ENCODE data around the gene APBB1IP. TPM values are rescaled to one million over a fixed set of nuclear protein-coding genes. Genes with fewer than 3 reads are reported as not detected.

The APBB1IP gene
- total and polyA plus RNA-seq, 9 of the 15 experiments (the other 6 are each of a cell fraction or from before 2014, with no cell fraction given), result 0.03 to 0.11 (median 0.06) TPM; not detected in 4

- TF ChIP-seq RB1 (IDR thresholded peaks at IDR 0.05; ENCODE audit: low read depth) (no peak), POLR2AphosphoS2 (IDR thresholded peaks at IDR 0.05; ENCODE audit: low read length) (no peak), IRF1 (CRISPR knock-in tag; IDR thresholded peaks at IDR 0.05; ENCODE audit: borderline replicate concordance) (no peak)
Observed at GRCh38 chr10:26410356-26410755, 27.8 kb upstream of the APBB1IP start (continued).

- no TSS peak for BruUV-seq (replicated peaks)
- H3K4me2 ChIP-seq (ENCODE audit: insufficient read depth, low read length), result no peak overlapping the region
- H3K36me3 ChIP-seq (ENCODE audit: control insufficient read depth, insufficient read depth, low read length), result no peaks in the 10 kb centered on the region
- no peak overlapping the region for H3K4me3 ChIP-seq
- 0% methylated on average over 1 of the region's 1 CpG for WGBS (ENCODE audit: insufficient coverage, low coverage, missing lambda C conversion rate)
- H3K9ac ChIP-seq (ENCODE audit: insufficient read depth in 1 of 2, low read depth in 2 of 2, low read length in 2 of 2), result no peak overlapping the region
- ATAC-seq (no peak), FAIRE-seq (no peak), DNase-seq (ENCODE audit: extremely low read depth in 1 of 4, low spot score in 3 of 4) (no peak)
- POLR2A ChIA-PET, result interaction anchor here (1.6 kb wide), 1 partner anchor 11 kb away, joined by 4 read pairs; no protein-coding TSS in a partner anchor
- H3K4me1 ChIP-seq (replicated peaks in 1 of 2; ENCODE audit: control insufficient read depth in 2 of 2, insufficient read depth in 2 of 2, low read length in 2 of 2), result no peaks in the 10 kb centered on the region
- no peaks in the 10 kb centered on the region for H3K9me1 ChIP-seq (ENCODE audit: control insufficient read depth, insufficient read depth, low read length)
- CTCF ChIA-PET (ENCODE audit: low intra/inter-chr PET ratio), result no interaction called here
- H3K27me3 ChIP-seq (ENCODE audit: control insufficient read depth in 2 of 2, insufficient read depth in 2 of 2, low read length in 2 of 2), result no peaks in the 10 kb centered on the region
- H2AFZ ChIP-seq (ENCODE audit: low read depth, low read length), result no peak overlapping the region
- no peak overlapping the region for H3K27ac ChIP-seq (ENCODE audit: extremely low read depth, low read depth, low read length)
- no peaks in the 10 kb centered on the region for H3K9me3 ChIP-seq (replicated peaks; ENCODE audit: control insufficient read depth, insufficient read depth, low read depth, low read length)
- in situ Hi-C loops (cut with MboI), result no loop called here
- H3K79me2 ChIP-seq (ENCODE audit: control insufficient read depth, insufficient read depth, low read length), result no peaks in the 10 kb centered on the region
- H4K20me1 ChIP-seq (replicated peaks; ENCODE audit: control insufficient read depth, insufficient read depth, low read length), result no peaks in the 10 kb centered on the region
- intact Hi-C loops (cut with micrococcal nuclease), result no loop called here
- no peak for TF ChIP-seq ZNF239 (CRISPR knock-in tag; IDR thresholded peaks at IDR 0.05)
- no peak for TF ChIP-seq REST (IDR thresholded peaks at IDR 0.05; ENCODE audit: borderline replicate concordance)
- no peak for TF ChIP-seq REST (CRISPR knock-in tag; IDR thresholded peaks at IDR 0.05; ENCODE audit: low read depth)
- no peak for TF ChIP-seq ZNF583 (CRISPR knock-in tag; IDR thresholded peaks at IDR 0.05)
- no peak for TF ChIP-seq ARHGAP35 (IDR thresholded peaks at IDR 0.05; ENCODE audit: partially characterized antibody)
- TF ChIP-seq GTF2F1 (IDR thresholded peaks at IDR 0.05; ENCODE audit: low read depth, low read length), result no peak
- TF ChIP-seq HNRNPUL1 (IDR thresholded peaks at IDR 0.05; ENCODE audit: low read length), result no peak
- no peak for TF ChIP-seq ZBTB26 (CRISPR knock-in tag; IDR thresholded peaks at IDR 0.05)
- TF ChIP-seq MTA3 (IDR thresholded peaks at IDR 0.05; ENCODE audit: borderline replicate concordance), result no peak
Observed at GRCh38 chr10:26412932-26413331, 25.2 kb upstream of the APBB1IP start.

Measured in K562 (cell line).